HepG2 (cell line): ENCODE data around the gene NKIRAS1. TPM values are rescaled to one million over a fixed set of nuclear protein-coding genes. Genes with fewer than 3 reads are reported as not detected.

Experiments used
- ATAC-seq: fragments of 200-7000 bp; cut with Tn5 transposase; 3 replicates; pipeline ENCODE4 v1.9.1; 2020; ENCODE audit warnings: mild to moderate bottlenecking, moderate library complexity
- BruUV-seq: library from RNA; stranded (reverse); fragments of 400-500 nt; replicated peaks from 2 replicates; lab custom pipeline; 2021; lab: Mats Ljungman, UMichigan
- CTCF ChIA-PET: fragments of 300-600 bp; formaldehyde crosslinking; extraction: SDS; loops from one replicate; lab custom pipeline; 2021; ENCODE audit warnings: low total read pairs, inconsistent platforms, low intra/inter-chr PET ratio; lab: Yijun Ruan, JAX
- POLR2A ChIA-PET: fragments of 350-600 bp; sonication (Branson Sonifier 250); formaldehyde crosslinking; loops from one replicate; lab custom pipeline; 2020; ENCODE audit warnings: antibody characterized with exemption, inconsistent platforms; lab: Yijun Ruan, JAX
- DNase-seq: peaks from one replicate; pipeline ENCODE4 v3.0.0-alpha.2; 2015; ENCODE audit warnings: low spot score
- FAIRE-seq: peaks from 3 replicates; lab custom pipeline; 2011; peaks lifted over from hg19 to GRCh38; lab: Jason Lieb, UNC
- H2AFZ ChIP-seq: one replicate; pipeline ENCODE4 v1.6.1; 2011; ENCODE audit warnings: low read length, inconsistent platforms
- H3K27ac ChIP-seq: fragments of 300-600 bp; 3 replicates; pipeline ENCODE4 v1.8.0; 2011; ENCODE audit warnings: mixed run types, mild to moderate bottlenecking, mixed read lengths, low read length, inconsistent platforms; ENCODE audit not compliant: insufficient read depth; ENCODE audit errors: extremely low read length
- H3K27me3 ChIP-seq, 2 experiments: fragments of 200-600 bp in 1 of 2; 2 replicates in 1 of 2; 3 replicates in 1 of 2; pipeline versions ENCODE4 v1.6.0 to v1.8.0; 2011; ENCODE audit warnings: low read length in 2 of 2, mild to moderate bottlenecking in 2 of 2, moderate library complexity in 2 of 2, inconsistent platforms in 1 of 2; ENCODE audit not compliant: insufficient read depth in 2 of 2, control insufficient read depth in 1 of 2
- H3K36me3 ChIP-seq, 2 experiments: fragments of 200-600 bp in 1 of 2; replicated peaks in 1 of 2; 2 replicates in 1 of 2; 3 replicates in 1 of 2; pipeline versions ENCODE4 v1.5.1 to v1.8.0; 2011; ENCODE audit warnings: low read length in 2 of 2, inconsistent platforms in 1 of 2; ENCODE audit not compliant: insufficient read depth in 2 of 2, control insufficient read depth in 1 of 2
- H3K4me1 ChIP-seq: 2 replicates; pipeline ENCODE4 v1.5.1; 2012; ENCODE audit warnings: low read length, inconsistent platforms; ENCODE audit not compliant: insufficient read depth
- H3K4me2 ChIP-seq: 2 replicates; pipeline ENCODE4 v1.6.0; 2011; ENCODE audit warnings: low read depth, low read length, inconsistent platforms
- H3K4me3 ChIP-seq, 3 experiments: fragments of 200-600 bp in 1 of 3; sonication (generic), shearing (Covaris generic) in 1 of 3; replicated peaks in 1 of 3; 2 replicates each; pipeline ENCODE4 v1.5.1; 2011 to 2016; ENCODE audit warnings: low read length in 3 of 3, inconsistent platforms in 2 of 3, low read depth in 2 of 3, mild to moderate bottlenecking in 2 of 3, control low read depth in 1 of 3, mixed read lengths in 1 of 3; ENCODE audit not compliant: insufficient read depth in 1 of 3
- H3K79me2 ChIP-seq: one replicate; pipeline ENCODE4 v1.6.1; 2011; ENCODE audit warnings: low read length, inconsistent platforms; ENCODE audit not compliant: insufficient read depth
- H3K9ac ChIP-seq: 2 replicates; pipeline ENCODE4 v1.6.0; 2011; ENCODE audit warnings: mild to moderate bottlenecking, low read depth, low read length, inconsistent platforms; ENCODE audit not compliant: insufficient read depth
- H3K9me3 ChIP-seq: 2 replicates; pipeline ENCODE4 v1.5.1; 2012; ENCODE audit warnings: mild to moderate bottlenecking, low read length
- H4K20me1 ChIP-seq: 2 replicates; pipeline ENCODE4 v1.6.0; 2011; ENCODE audit warnings: inconsistent platforms, mild to moderate bottlenecking, low read length, moderate library complexity; ENCODE audit not compliant: insufficient read depth
- FOSL2 ChIP-seq: sonication (generic); formaldehyde crosslinking; IDR thresholded peaks from 2 replicates; pipeline ENCODE4 v1.4.0; 2020; ENCODE audit warnings: missing genetic modification reagents
- FOXA1 ChIP-seq, 2 experiments: fragments of 450-650 bp in 1 of 2; sonication (generic) in 1 of 2; formaldehyde crosslinking in 1 of 2; IDR thresholded peaks; 2 replicates each; pipeline versions ENCODE4 v1.4.0 to v1.6.1; 2016 to 2020; ENCODE audit warnings: missing genetic modification reagents in 1 of 2
- IKZF1 ChIP-seq: fragments of 450-650 bp; IDR thresholded peaks from 2 replicates; pipeline ENCODE4 v1.7.1; 2016
- MAFK ChIP-seq, 2 experiments: IDR thresholded peaks in 1 of 2; conservative IDR thresholded peaks in 1 of 2; 2 replicates each; pipeline ENCODE4 v1.6.1; 2011; ENCODE audit warnings: improper control_type of control experiment in 2 of 2, low read length in 2 of 2
- WGBS: methylation state at CpG from one replicate; pipeline ENCODE4 v1.1.6; 2017; ENCODE audit warnings: low lambda C conversion rate; 5-methylcytosine and 5-hydroxymethylcytosine counted together
- in situ Hi-C: cut with HindIII; loops from 2 replicates; pipeline ENCODE4 v1.10.0; 2017; ENCODE audit warnings: low pct_unique_long_range_greater_than_20kb; ENCODE audit not compliant: extremely low pct_ligation_motif_present
- intact Hi-C: fragments of 100-400 bp; cut with micrococcal nuclease; formaldehyde crosslinking; loops from one replicate; pipeline ENCODE4 v1.10.0; 2022; ENCODE audit not compliant: unreplicated experiment
- polyA plus RNA-seq, 8 experiments: library from polyadenylated mRNA; depleted of rRNA in 3 of 8; stranded (reverse) in 7 of 8; unstranded in 1 of 8; fragments of >200 nt; fragmentation: Illumina TruSeq in 4 of 8; extraction: Trizol in 4 of 8; gene quantifications; 2 replicates each; pipeline versions ENCODE4 v1.2.1 to v1.2.3, GENCODE V29; 2011 to 2016; ENCODE audit warnings: low read depth in 4 of 8, missing spikeins in 1 of 8, mixed read lengths in 1 of 8; ENCODE audit not compliant: insufficient read depth in 1 of 8
- total RNA-seq, 5 experiments: library from RNA; depleted of rRNA; stranded (reverse); fragments of >200 nt; fragmentation: Illumina TruSeq; extraction: Trizol; gene quantifications; 2 replicates each; pipeline ENCODE4 v1.2.3, GENCODE V29; 2016; ENCODE audit warnings: low read depth in 1 of 5

The NKIRAS1 gene
- total and polyA plus RNA-seq, 2 of the 13 experiments (the other 11 are each of a cell fraction or from before 2014, with no cell fraction given) = 4.3 to 8.0 TPM

- no peak for DNase-seq
- WGBS = 94% methylated on average over 2 of the region's 2 CpGs
- peaks cover 0 to 21% of the 10 kb centered on the region in 2 experiments; a peak in 1 of 5 replicates for H3K36me3 ChIP-seq
- H4K20me1 ChIP-seq = peaks cover 9% of the 10 kb centered on the region
- H3K4me1 ChIP-seq = peaks cover 24% of the 10 kb centered on the region
- peak in 1 of 2 experiments; percentile 58; a peak in 2 of 4 replicates for TF ChIP-seq MAFK (conservative IDR thresholded peaks at IDR 0.05 in 1 of 2, IDR thresholded peaks at IDR 0.05 in 1 of 2; ENCODE audit: low read length in 2 of 2)
- no peak for TF ChIP-seq IKZF1
- H3K9me3 ChIP-seq = no peaks in the 10 kb centered on the region
- no peak overlapping the region for H3K4me2 ChIP-seq
- in situ Hi-C loops = no loop called here
- peaks cover 34% of the 10 kb centered on the region for H3K79me2 ChIP-seq
- no peak for ATAC-seq
- CTCF ChIA-PET = no interaction called here
- H3K27me3 ChIP-seq = no peaks in the 10 kb centered on the region; a peak in 1 of 5 replicates
- H3K9ac ChIP-seq = no peak overlapping the region
- no peak overlapping the region for H2AFZ ChIP-seq
- no peak for FAIRE-seq
- H3K4me3 ChIP-seq = no peak overlapping the region
- H3K27ac ChIP-seq = no peak overlapping the region
- BruUV-seq = no TSS peak
- intact Hi-C loops = no loop called here
- POLR2A ChIA-PET = no interaction called here
Measured at GRCh38 chr3:23911397-23911796, 5.4 kb downstream of the NKIRAS1 start.

GRCh38 chr3:23909341-23909740, 7.4 kb downstream of the NKIRAS1 start:
- Histone ChIP-seq H4K20me1 (peaks cover 7% of the 10 kb centered on the region), H3K27ac (no peak overlapping the region), H3K4me2 (no peak overlapping the region), H3K4me3 (no peak overlapping the region), H3K9ac (no peak overlapping the region), H3K36me3 (peaks cover 0 to 21% of the 10 kb centered on the region in 2 experiments; a peak in 1 of 5 replicates), H3K79me2 (peaks cover 14% of the 10 kb centered on the region), H2AFZ (no peak overlapping the region), H3K27me3 (no peaks in the 10 kb centered on the region), H3K9me3 (no peaks in the 10 kb centered on the region), H3K4me1 (peaks cover 9% of the 10 kb centered on the region)
- ChIA-PET POLR2A (interaction anchor here (3.0 kb wide), 1 partner anchor 8 kb away, joined by 14 read pairs; the partner anchor contains the start of genes NKIRAS1 and RPL15), CTCF (no interaction called here)
- FAIRE-seq (no peak), ATAC-seq (no peak), DNase-seq (no peak)
- 85% methylated on average over 7 of the region's 7 CpGs for WGBS
- intact Hi-C loops = no loop called here
- no TSS peak for BruUV-seq
- in situ Hi-C loops = no loop called here
- no peak for TF ChIP-seq FOSL2 (CRISPR knock-in tag)
- TF ChIP-seq FOXA1 (IDR thresholded peaks at IDR 0.05) = no peak
- TF ChIP-seq FOXA1 (CRISPR knock-in tag; IDR thresholded peaks at IDR 0.05) = 0 out of 2 replicates have a peak, but pooled peaks have one; percentile 30
- TF ChIP-seq, all 625 proteins: peak for 1
